ENCODE results near the gene SCYL3.
"Not testable (repeated sequence)": the region's sequence is repeated elsewhere in the genome, so short reads cannot be mapped to it uniquely, and the experiment has no call there.

The SCYL3 gene

GRCh38 chr1:169821500-169821899, 72.2 kb downstream of the SCYL3 start:
- TF ChIP-seq, protein P1, sequence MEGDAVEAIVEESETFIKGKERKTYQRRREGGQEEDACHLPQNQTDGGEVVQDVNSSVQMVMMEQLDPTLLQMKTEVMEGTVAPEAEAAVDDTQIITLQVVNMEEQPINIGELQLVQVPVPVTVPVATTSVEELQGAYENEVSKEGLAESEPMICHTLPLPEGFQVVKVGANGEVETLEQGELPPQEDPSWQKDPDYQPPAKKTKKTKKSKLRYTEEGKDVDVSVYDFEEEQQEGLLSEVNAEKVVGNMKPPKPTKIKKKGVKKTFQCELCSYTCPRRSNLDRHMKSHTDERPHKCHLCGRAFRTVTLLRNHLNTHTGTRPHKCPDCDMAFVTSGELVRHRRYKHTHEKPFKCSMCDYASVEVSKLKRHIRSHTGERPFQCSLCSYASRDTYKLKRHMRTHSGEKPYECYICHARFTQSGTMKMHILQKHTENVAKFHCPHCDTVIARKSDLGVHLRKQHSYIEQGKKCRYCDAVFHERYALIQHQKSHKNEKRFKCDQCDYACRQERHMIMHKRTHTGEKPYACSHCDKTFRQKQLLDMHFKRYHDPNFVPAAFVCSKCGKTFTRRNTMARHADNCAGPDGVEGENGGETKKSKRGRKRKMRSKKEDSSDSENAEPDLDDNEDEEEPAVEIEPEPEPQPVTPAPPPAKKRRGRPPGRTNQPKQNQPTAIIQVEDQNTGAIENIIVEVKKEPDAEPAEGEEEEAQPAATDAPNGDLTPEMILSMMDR (conservative IDR thresholded peaks at IDR 0.05; ENCODE audit: low read length) = no peak
- H3K4me3 ChIP-seq (ENCODE audit: low read length) = no peak overlapping the region
- no peak for DNase-seq (ENCODE audit: low read depth)

DNA sequence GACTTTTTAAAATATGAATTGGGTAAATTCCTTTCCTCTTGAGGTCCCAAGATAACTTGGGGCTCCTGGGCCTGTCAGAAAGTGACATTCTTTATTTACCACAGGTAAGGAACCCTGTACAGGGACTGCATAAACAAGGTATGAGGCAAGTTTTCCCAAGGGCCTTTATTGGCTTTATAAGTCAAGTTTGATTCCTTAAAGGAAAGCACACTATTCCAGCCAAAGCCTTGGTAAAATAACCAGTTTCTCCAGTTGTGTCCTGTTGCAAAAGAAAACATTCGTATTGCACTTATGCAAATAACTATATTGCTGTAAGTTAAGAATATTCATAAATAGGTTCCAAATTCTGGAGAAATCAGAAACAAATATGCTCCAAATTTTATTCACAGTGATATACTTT, 77.1 kb downstream of the SCYL3 start:
- TF ChIP-seq, protein P1 (conservative IDR thresholded peaks at IDR 0.05; ENCODE audit: low read length) = no peak
- no peak for DNase-seq (ENCODE audit: low read depth)

GRCh38 chr1:169814265-169814664, 79.4 kb downstream of the SCYL3 start:
- H3K4me3 ChIP-seq (ENCODE audit: low read length) = no peak overlapping the region
- no peak for DNase-seq (ENCODE audit: low read depth)
- TF ChIP-seq, protein P1 (conservative IDR thresholded peaks at IDR 0.05; ENCODE audit: low read length) = no peak

More for the DNA sequence above, 77.1 kb downstream of the SCYL3 start:
- no peak overlapping the region for H3K4me3 ChIP-seq (ENCODE audit: low read length)

DNA sequence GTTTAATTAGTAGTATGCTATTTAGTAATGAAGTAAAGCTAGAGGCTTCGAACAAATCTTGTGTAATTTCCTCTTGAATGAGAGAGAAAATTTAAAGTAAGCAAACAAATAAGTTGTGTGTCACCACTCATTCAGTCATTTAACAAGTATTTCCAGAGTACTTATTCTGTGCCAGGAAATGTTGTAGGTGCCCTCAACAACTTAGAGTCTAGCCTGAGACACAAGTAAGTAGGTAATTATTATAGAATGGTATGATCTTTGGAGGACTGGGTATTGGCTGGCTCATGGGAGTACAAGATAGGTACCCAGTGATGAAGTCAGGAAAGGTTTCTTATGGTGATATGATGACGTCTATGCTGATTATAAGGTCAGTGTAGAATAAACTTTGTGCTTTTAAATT, 81.6 kb downstream of the SCYL3 start:
- DNase-seq (ENCODE audit: low read depth) = no peak
- TF ChIP-seq, protein P1 (conservative IDR thresholded peaks at IDR 0.05; ENCODE audit: low read length) = no peak
- no peak overlapping the region for H3K4me3 ChIP-seq (ENCODE audit: low read length)

- H3K4me3 ChIP-seq (ENCODE audit: low read length) = not testable (repeated sequence)
Observed at GRCh38 chr1:169811418-169812035, 82.2 kb downstream of the SCYL3 start.

DNA sequence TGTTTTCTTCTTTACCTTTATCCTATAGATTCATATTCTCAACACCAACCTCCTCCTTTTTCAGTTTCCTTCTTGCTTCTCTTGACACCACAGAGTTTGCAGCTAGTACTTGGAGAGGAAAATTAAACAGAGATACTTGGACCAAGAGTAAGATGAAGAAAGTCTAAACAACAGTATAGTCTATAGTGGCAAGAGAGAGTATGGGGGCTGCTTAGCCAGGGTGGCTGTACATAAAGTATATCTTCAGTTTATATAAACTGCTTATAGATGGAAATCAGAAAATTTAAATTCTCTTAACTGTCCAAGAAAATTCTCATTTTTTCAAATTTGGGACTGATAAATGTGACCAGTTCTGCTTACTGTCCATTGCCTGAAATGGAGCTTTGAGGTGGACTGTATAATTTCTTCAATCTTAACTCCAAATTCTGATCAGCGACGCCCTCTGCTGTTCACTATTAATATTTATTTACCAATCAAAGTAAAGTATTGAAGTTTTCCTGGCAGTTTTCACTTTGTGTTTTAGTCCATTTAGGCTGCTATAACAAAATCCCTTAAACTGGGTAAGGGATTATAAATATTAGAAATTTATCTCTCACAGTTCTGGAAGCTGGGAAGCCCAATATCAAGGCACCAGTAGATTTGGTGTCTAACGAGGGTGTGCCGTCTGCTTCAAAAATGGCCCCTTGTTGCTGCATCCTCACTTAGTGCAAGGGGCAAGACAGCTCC, 84.2 kb downstream of the SCYL3 start:
- DNase-seq (ENCODE audit: low read depth) = peak; percentile 41
- H3K4me3 ChIP-seq (ENCODE audit: low read length) = no peak overlapping the region
- TF ChIP-seq, protein P1 (conservative IDR thresholded peaks at IDR 0.05; ENCODE audit: low read length) = peak; percentile 53

More at GRCh38 chr1:169811418-169812035, 82.2 kb downstream of the SCYL3 start:
- DNase-seq (ENCODE audit: low read depth) = not testable (repeated sequence)

- DNase-seq (ENCODE audit: low read depth) = no peak
- TF ChIP-seq, protein P1 (conservative IDR thresholded peaks at IDR 0.05; ENCODE audit: low read length) = no peak
- H3K4me3 ChIP-seq (ENCODE audit: low read length) = no peak overlapping the region
Observed at GRCh38 chr1:169804941-169805340, 88.8 kb downstream of the SCYL3 start.

Measured in AG10803 (cell line).